GM08714 (cell line): Measurements from ENCODE around the gene TPRG1.

Experiments used
- H3K4me3 ChIP-seq: fragments of 200-500 bp; sonication (Bioruptor generic); 2 replicates; pipeline ENCODE4 v1.5.1; 2014; ENCODE audit warnings: mild to moderate bottlenecking, low read length, inconsistent platforms
- ZNF274 ChIP-seq: IDR thresholded peaks from 2 replicates; pipeline ENCODE4 v1.6.1; 2012; ENCODE audit warnings: mild to moderate bottlenecking, low read depth, low read length

TPRG1 gene

GRCh38 chr3:189233225-189233858, 61.6 kb downstream of the TPRG1 start:
- no peak overlapping the region for H3K4me3 ChIP-seq
- no peak for TF ChIP-seq ZNF274

- H3K4me3 ChIP-seq, result no peak overlapping the region
- TF ChIP-seq ZNF274, result no peak
Observed at GRCh38 chr3:189235214-189235613, 63.4 kb downstream of the TPRG1 start.

GRCh38 chr3:189236352-189236751, 64.6 kb downstream of the TPRG1 start:
- no peak for TF ChIP-seq ZNF274
- no peak overlapping the region for H3K4me3 ChIP-seq

- no peak for TF ChIP-seq ZNF274
- H3K4me3 ChIP-seq, result no peak overlapping the region
Observed at GRCh38 chr3:189237526-189237925, 65.8 kb downstream of the TPRG1 start.

GRCh38 chr3:189238071-189238470, 66.3 kb downstream of the TPRG1 start:
- no peak for TF ChIP-seq ZNF274
- H3K4me3 ChIP-seq, result no peak overlapping the region

- no peak for TF ChIP-seq ZNF274
- H3K4me3 ChIP-seq, result no peak overlapping the region
Observed at GRCh38 chr3:189239616-189240015, 67.8 kb downstream of the TPRG1 start.

GRCh38 chr3:189249987-189250386, 78.2 kb downstream of the TPRG1 start:
- no peak overlapping the region for H3K4me3 ChIP-seq
- TF ChIP-seq ZNF274, result no peak

GRCh38 chr3:189258261-189258660, 86.5 kb downstream of the TPRG1 start:
- no peak for TF ChIP-seq ZNF274
- no peak overlapping the region for H3K4me3 ChIP-seq

- TF ChIP-seq ZNF274, result no peak
- no peak overlapping the region for H3K4me3 ChIP-seq
Observed at GRCh38 chr3:189260556-189261493, 89.1 kb downstream of the TPRG1 start.

- TF ChIP-seq ZNF274, result no peak
- no peak overlapping the region for H3K4me3 ChIP-seq
Observed at GRCh38 chr3:189262746-189263145, 91.0 kb downstream of the TPRG1 start.

GRCh38 chr3:189267981-189268613, 96.3 kb downstream of the TPRG1 start:
- no peak for TF ChIP-seq ZNF274
- no peak overlapping the region for H3K4me3 ChIP-seq

- no peak for TF ChIP-seq ZNF274
- H3K4me3 ChIP-seq, result no peak overlapping the region
Observed at GRCh38 chr3:189269365-189269764, 97.6 kb downstream of the TPRG1 start.

- H3K4me3 ChIP-seq, result no peak overlapping the region
- TF ChIP-seq ZNF274, result no peak
Observed at GRCh38 chr3:189270248-189270832, 98.6 kb downstream of the TPRG1 start.

- H3K4me3 ChIP-seq, result no peak overlapping the region
- TF ChIP-seq ZNF274, result no peak
Observed at GRCh38 chr3:189272500-189273119, 100.8 kb downstream of the TPRG1 start.
